NCI-H2196 treated with DMSO at 0.1 percent for 48 hours (cell line): ENCODE results near the gene PIMREG.

Source experiments
- DNase-seq: peaks from one replicate; lab custom pipeline; 2025; ENCODE audit not compliant: unreplicated experiment; lab: John Stamatoyannopoulos, UW

The PIMREG gene

GRCh38 chr17:6496640-6497441 lies 52.6 kb downstream of the PIMREG start:
- no peak for DNase-seq

GRCh38 chr17:6497496-6498221 lies 53.4 kb downstream of the PIMREG start:
- no peak for DNase-seq

- DNase-seq, result no peak
Observed at GRCh38 chr17:6498356-6498755, 54.1 kb downstream of the PIMREG start.

- DNase-seq, result no peak
Observed at GRCh38 chr17:6498901-6499540, 54.8 kb downstream of the PIMREG start.
